NT2/D1 (cell line): Measurements from ENCODE around the gene SLC16A6.

Source experiments
- DNase-seq: peaks from one replicate; pipeline ENCODE4 v3.0.0-alpha.2; 2011; ENCODE audit warnings: low read depth, low spot score
- H3K27me3 ChIP-seq: 2 replicates; pipeline ENCODE4 v1.6.0; 2011; ENCODE audit warnings: mild to moderate bottlenecking; ENCODE audit not compliant: insufficient read length, insufficient read depth
- H3K36me3 ChIP-seq: 2 replicates; pipeline ENCODE4 v1.6.1; 2011; ENCODE audit warnings: mild to moderate bottlenecking, low read length, mixed read lengths; ENCODE audit not compliant: insufficient read depth, insufficient read length
- H3K4me1 ChIP-seq: 2 replicates; pipeline ENCODE4 v1.5.1; 2011; ENCODE audit not compliant: insufficient read depth, insufficient read length
- H3K4me3 ChIP-seq: 2 replicates; pipeline ENCODE4 v1.5.1; 2011; ENCODE audit warnings: low read depth; ENCODE audit not compliant: insufficient read length
- H3K9ac ChIP-seq: 2 replicates; pipeline ENCODE4 v1.6.0; 2011; ENCODE audit warnings: low read depth; ENCODE audit not compliant: insufficient read length
- H3K9me3 ChIP-seq: 2 replicates; pipeline ENCODE4 v1.5.1; 2011; ENCODE audit warnings: mild to moderate bottlenecking, low read length; ENCODE audit not compliant: insufficient read depth
- SUZ12 ChIP-seq: IDR thresholded peaks from 2 replicates; pipeline ENCODE4 v1.6.1; 2011; ENCODE audit not compliant: insufficient read length, insufficient read depth; ENCODE audit errors: extremely low read depth
- YY1 ChIP-seq: IDR thresholded peaks from 2 replicates; pipeline ENCODE4 v1.6.1; 2011; ENCODE audit not compliant: insufficient read length, insufficient read depth
- ZNF274 ChIP-seq: IDR thresholded peaks from 2 replicates; pipeline ENCODE4 v1.6.1; 2011; ENCODE audit warnings: mild to moderate bottlenecking, low read depth, low read length

The SLC16A6 gene

GRCh38 chr17:68325961-68326360, 35.0 kb upstream of the SLC16A6 start:
- no peak overlapping the region for H3K9ac ChIP-seq
- H3K36me3 ChIP-seq: no peaks in the 10 kb centered on the region
- peaks cover 4% of the 10 kb centered on the region for H3K4me1 ChIP-seq
- no peak for TF ChIP-seq ZNF274
- no peak for TF ChIP-seq YY1
- no peak for TF ChIP-seq SUZ12
- DNase-seq: no peak
- H3K27me3 ChIP-seq: no peaks in the 10 kb centered on the region
- no peak overlapping the region for H3K4me3 ChIP-seq
- H3K9me3 ChIP-seq: peaks cover 6% of the 10 kb centered on the region; the same call in 1 of the 2 replicates

DNA sequence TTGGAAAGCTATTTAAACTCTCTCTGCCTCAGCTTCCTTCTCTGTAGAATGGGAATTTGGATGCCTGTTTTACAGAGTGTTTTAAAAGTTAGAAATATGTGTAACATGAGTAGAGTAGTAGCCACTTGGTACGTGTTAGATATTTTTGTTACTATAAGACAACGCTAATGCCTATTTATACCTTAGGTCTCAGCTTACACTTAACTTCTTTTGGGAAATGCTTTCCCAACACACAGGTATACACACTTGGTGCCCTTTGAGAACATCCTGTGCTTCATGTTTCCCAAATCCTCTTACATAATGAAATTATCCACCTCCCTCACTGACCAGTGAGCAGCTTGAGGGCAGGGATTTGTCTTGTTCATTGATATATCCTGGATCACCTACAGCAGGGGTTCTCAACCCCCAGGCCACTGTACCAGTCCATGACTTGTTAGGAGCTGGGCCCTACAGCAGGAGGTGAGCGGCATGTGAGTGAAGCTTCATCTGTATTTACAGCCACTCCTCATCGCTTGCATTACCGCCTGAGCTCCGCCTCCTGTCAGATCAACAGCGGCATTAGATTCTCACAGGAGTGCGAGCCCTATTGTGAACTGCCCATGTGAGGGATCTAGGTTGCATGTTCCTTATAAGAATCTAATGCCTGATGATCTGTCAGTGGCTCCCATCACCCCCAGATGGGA, 33.9 kb upstream of the SLC16A6 start:
- TF ChIP-seq ZNF274 (no peak), YY1 (no peak), SUZ12 (no peak)
- no peak overlapping the region for H3K4me3 ChIP-seq

DNA sequence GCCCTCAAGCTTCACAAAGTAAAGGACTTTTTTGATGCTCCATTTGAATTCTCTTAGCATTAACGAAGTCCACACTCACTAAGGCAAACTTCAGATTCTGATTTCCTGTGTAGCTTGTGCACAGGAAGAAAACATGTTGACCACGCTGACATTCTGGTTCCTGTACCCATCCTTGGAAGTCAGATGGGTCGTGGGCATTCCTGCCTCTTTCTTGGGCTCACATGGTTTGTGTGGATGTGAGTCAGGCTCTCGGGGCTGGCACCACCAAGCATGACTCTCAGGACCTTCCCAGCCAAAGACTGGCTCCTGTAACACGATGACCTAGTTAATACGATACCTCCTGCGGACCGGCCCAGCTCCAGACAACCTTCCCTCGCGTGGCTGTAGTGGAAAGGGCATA, 33.2 kb upstream of the SLC16A6 start:
- no peak for TF ChIP-seq ZNF274
- no peak for TF ChIP-seq SUZ12
- TF ChIP-seq YY1: no peak
- Histone ChIP-seq H3K36me3 (no peaks in the 10 kb centered on the region), H3K27me3 (no peaks in the 10 kb centered on the region), H3K4me3 (no peak overlapping the region), H3K4me1 (peaks cover 2% of the 10 kb centered on the region), H3K9me3 (no peaks in the 10 kb centered on the region), H3K9ac (no peak overlapping the region)
- no peak for DNase-seq

More for the DNA sequence above, 33.9 kb upstream of the SLC16A6 start:
- Histone ChIP-seq H3K9me3 (no peaks in the 10 kb centered on the region), H3K9ac (no peak overlapping the region), H3K36me3 (no peaks in the 10 kb centered on the region), H3K4me1 (peaks cover 4% of the 10 kb centered on the region), H3K27me3 (no peaks in the 10 kb centered on the region)
- no peak for DNase-seq

GRCh38 chr17:68322630-68323029, 31.7 kb upstream of the SLC16A6 start:
- Histone ChIP-seq H3K4me3 (no peak overlapping the region), H3K9ac (no peak overlapping the region)

DNA sequence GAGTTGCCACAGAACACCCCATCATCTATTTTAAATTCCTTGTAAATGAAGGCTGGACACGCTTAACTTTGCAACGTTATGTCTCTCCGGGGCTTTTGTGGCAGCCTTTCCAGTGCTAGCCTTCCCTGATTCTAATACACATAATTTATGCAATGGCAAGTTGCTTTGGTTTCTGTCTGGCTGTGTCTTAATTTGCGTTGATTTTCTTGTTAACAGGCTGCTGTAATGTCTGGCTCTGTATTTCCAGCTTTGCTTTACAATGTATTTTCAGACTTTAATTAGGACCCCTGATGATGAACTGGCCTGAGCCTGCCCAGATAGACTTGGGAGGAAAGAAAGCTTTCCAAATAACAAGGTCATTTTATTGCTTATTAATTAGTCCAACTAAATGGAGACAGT, 30.6 kb upstream of the SLC16A6 start:
- no peak for TF ChIP-seq SUZ12
- TF ChIP-seq YY1: no peak
- TF ChIP-seq ZNF274: no peak
- no peak overlapping the region for H3K9ac ChIP-seq
- H3K4me1 ChIP-seq: no peaks in the 10 kb centered on the region
- no peaks in the 10 kb centered on the region for H3K9me3 ChIP-seq
- no peak overlapping the region for H3K4me3 ChIP-seq
- H3K27me3 ChIP-seq: no peaks in the 10 kb centered on the region
- H3K36me3 ChIP-seq: no peaks in the 10 kb centered on the region
- no peak for DNase-seq

More at GRCh38 chr17:68322630-68323029, 31.7 kb upstream of the SLC16A6 start:
- no peaks in the 10 kb centered on the region for H3K36me3 ChIP-seq
- no peak for TF ChIP-seq YY1
- no peak for TF ChIP-seq ZNF274
- no peak for TF ChIP-seq SUZ12
- H3K4me1 ChIP-seq: no peaks in the 10 kb centered on the region
- no peaks in the 10 kb centered on the region for H3K27me3 ChIP-seq
- H3K9me3 ChIP-seq: no peaks in the 10 kb centered on the region
- DNase-seq: no peak

DNA sequence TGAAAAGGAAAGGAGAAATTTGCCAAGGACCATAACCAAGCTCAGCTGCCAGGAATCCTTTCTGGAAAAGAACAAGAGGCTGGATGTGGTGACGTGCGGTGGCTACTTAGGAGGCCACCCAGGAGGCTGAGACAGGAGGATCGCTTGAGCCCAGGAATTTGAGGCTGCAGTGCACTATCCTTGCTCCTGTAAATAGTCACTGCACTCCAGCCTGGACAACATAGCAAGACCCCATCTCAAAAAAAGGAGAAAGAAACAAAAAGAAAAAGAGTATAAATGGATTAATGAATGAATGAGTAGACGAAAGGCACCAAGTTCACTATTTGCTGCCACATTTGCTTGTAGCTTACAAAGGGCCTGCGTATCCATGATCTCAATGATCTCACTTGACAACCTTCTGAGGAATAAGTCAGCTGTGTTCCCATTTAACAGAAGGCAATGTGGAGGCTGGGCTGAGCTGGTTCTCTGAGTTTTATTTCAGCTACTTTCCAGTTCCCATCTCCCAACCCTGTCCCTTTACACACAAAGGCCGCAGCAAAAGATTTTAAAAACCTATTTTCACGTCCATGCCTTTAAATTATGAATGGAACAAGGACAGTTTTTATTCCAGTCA, 30.1 kb upstream of the SLC16A6 start:
- no peaks in the 10 kb centered on the region for H3K27me3 ChIP-seq
- DNase-seq: no peak
- no peaks in the 10 kb centered on the region for H3K4me1 ChIP-seq
- H3K9me3 ChIP-seq: no peaks in the 10 kb centered on the region
- no peak overlapping the region for H3K4me3 ChIP-seq
- no peak overlapping the region for H3K9ac ChIP-seq
- no peaks in the 10 kb centered on the region for H3K36me3 ChIP-seq
- TF ChIP-seq ZNF274 (no peak), SUZ12 (no peak), YY1 (no peak)

DNA sequence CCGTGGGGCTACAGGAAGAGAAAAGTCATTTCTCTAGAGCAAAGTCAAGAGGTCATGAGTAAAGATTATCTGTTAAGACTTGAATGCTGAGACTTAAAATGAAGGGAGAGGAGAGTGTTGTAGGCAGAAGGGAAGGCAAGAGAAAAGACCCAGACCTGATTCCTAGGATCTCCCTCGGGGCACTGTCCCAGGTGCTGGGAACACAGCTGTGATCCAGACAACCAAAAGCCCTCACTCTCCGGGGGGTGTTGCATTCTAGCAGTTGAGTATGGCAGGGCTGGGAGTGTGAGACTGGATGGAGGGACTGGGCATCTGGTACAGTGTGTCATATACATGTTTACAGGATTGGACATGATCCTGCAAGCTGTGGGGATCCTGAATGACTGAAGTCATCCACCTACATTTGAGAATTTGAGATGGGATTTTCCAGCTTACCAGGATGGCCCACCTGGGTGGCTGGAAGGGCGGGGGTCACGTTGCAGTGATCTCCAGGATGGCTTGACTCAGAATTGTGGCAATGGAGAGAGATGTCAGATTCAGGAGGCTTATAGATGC, 29.5 kb upstream of the SLC16A6 start:
- no peak for DNase-seq
- Histone ChIP-seq H3K27me3 (no peaks in the 10 kb centered on the region), H3K36me3 (no peaks in the 10 kb centered on the region), H3K4me1 (no peaks in the 10 kb centered on the region), H3K9me3 (no peaks in the 10 kb centered on the region), H3K4me3 (no peak overlapping the region), H3K9ac (no peak overlapping the region)
- TF ChIP-seq ZNF274: no peak
- TF ChIP-seq YY1: no peak
- TF ChIP-seq SUZ12: no peak
